Esophagus squamous epithelium (tissue), 4 donors: ENCODE results near the gene FUT3.

Experiments
- CTCF ChIP-seq, 6 experiments: fragments of 450-650 bp in 4 of 6; fragments of 200-600 bp in 2 of 6; sonication (generic) in 2 of 6; IDR thresholded peaks; one replicate each; pipeline ENCODE4 v1.5.1; 2016 to 2019; ENCODE audit warnings: antibody characterized with exemption in 6 of 6, mild to moderate bottlenecking in 4 of 6, moderate library complexity in 4 of 6
- POLR2A ChIP-seq, 4 donors: fragments of 450-650 bp; IDR thresholded peaks; one replicate each; pipeline ENCODE4 v1.6.1; 2017; ENCODE audit warnings: antibody characterized with exemption in 4 of 4, mild to moderate bottlenecking in 4 of 4, moderate library complexity in 3 of 4

GRCh38 chr19:5837761-5838352 is 13.4 kb downstream of the FUT3 start:
- TF ChIP-seq CTCF (IDR thresholded peaks at IDR 0.05) (no peak), POLR2A (IDR thresholded peaks at IDR 0.05) (no peak)
